ENCODE measurements around the gene LCE2D.

Gene LCE2D

GRCh38 chr1:152699746-152700145, 36.6 kb downstream of the LCE2D start:
- DNase-seq = no peak

- no peak for DNase-seq
These were observed 44.7 kb downstream of the LCE2D start, which contains the start of gene LCE4A for GRCh38 chr1:152707860-152708259. LCE4A (plus strand) TSS chr1:152708160; CDS start chr1:152709076, 916 bp downstream.
